WTC11 (cell line): ENCODE results near the gene TBRG1. TPM values are rescaled to one million over a fixed set of nuclear protein-coding genes. Genes with fewer than 3 reads are reported as not detected.

Experiments
- ATAC-seq: fragments of 200-7000 bp; cut with Tn5 transposase; 2 replicates; pipeline ENCODE4 v1.10.0; 2021; ENCODE audit warnings: mild to moderate bottlenecking, moderate library complexity
- CTCF ChIA-PET: fragments of 300-600 bp; sonication (Branson Sonifier 250); formaldehyde crosslinking; loops from one replicate; lab custom pipeline; 2021; ENCODE audit warnings: antibody characterized with exemption; lab: Charles Lee
- POLR2A ChIA-PET: fragments of 350-600 bp; sonication (Branson Sonifier 250); formaldehyde crosslinking; loops from one replicate; lab custom pipeline; 2021; ENCODE audit warnings: antibody characterized with exemption; lab: Charles Lee
- DNase-seq: peaks from one replicate; pipeline ENCODE4 v3.0.0; 2021; ENCODE audit warnings: low spot score
- H3K27ac Mint-ChIP-seq: 2 replicates; pipeline ENCODE4 v1.8.0; 2021; ENCODE audit warnings: mixed read lengths
- H3K27me3 Mint-ChIP-seq: 2 replicates; pipeline ENCODE4 v1.8.0; 2021; ENCODE audit warnings: low read depth, mild to moderate bottlenecking, moderate library complexity, mixed read lengths
- H3K36me3 Mint-ChIP-seq: 2 replicates; pipeline ENCODE4 v1.8.0; 2021; ENCODE audit warnings: mixed read lengths
- H3K4me1 Mint-ChIP-seq: 2 replicates; pipeline ENCODE4 v1.8.0; 2022; ENCODE audit warnings: mixed read lengths
- H3K4me3 Mint-ChIP-seq: 2 replicates; pipeline ENCODE4 v1.8.0; 2021; ENCODE audit warnings: mild to moderate bottlenecking, moderate library complexity, mixed read lengths
- H3K9me3 Mint-ChIP-seq: 2 replicates; pipeline ENCODE4 v1.8.0; 2021; ENCODE audit warnings: mixed read lengths
- AFF4 ChIP-seq: sonication (generic); formaldehyde crosslinking; IDR thresholded peaks from 2 replicates; pipeline ENCODE4 v1.8.1; 2023; ENCODE audit warnings: mild to moderate bottlenecking, missing genetic modification reagents, borderline replicate concordance
- ARID4B ChIP-seq: sonication (generic); formaldehyde crosslinking; IDR thresholded peaks from 2 replicates; pipeline ENCODE4 v1.8.0; 2023; ENCODE audit warnings: missing genetic modification reagents, mild to moderate bottlenecking, borderline replicate concordance
- ESRRA ChIP-seq: sonication (generic); formaldehyde crosslinking; IDR thresholded peaks from 2 replicates; pipeline ENCODE4 v1.8.1; 2022; ENCODE audit warnings: mild to moderate bottlenecking, missing genetic modification reagents, borderline replicate concordance
- FOXJ3 ChIP-seq: sonication (generic); formaldehyde crosslinking; IDR thresholded peaks from 2 replicates; pipeline ENCODE4 v1.9.0; 2021; ENCODE audit warnings: missing genetic modification reagents, mild to moderate bottlenecking, borderline replicate concordance
- NFYB ChIP-seq: sonication (generic); formaldehyde crosslinking; conservative IDR thresholded peaks from 2 replicates; pipeline ENCODE4 v1.8.0; 2022; ENCODE audit warnings: low read depth, missing genetic modification reagents
- SMAD4 ChIP-seq: sonication (generic); formaldehyde crosslinking; IDR thresholded peaks from 2 replicates; pipeline ENCODE4 v1.8.0; 2022; ENCODE audit warnings: mild to moderate bottlenecking, missing genetic modification reagents
- SOX15 ChIP-seq: fragments of 250-450 bp; sonication (Bioruptor Pico); IDR thresholded peaks from 2 replicates; pipeline ENCODE4 v1.9.0; 2021; ENCODE audit warnings: mild to moderate bottlenecking
- SP1 ChIP-seq: sonication (generic); formaldehyde crosslinking; conservative IDR thresholded peaks from 2 replicates; pipeline ENCODE4 v1.8.1; 2022; ENCODE audit warnings: missing genetic modification reagents
- ZNF219 ChIP-seq: sonication (generic); formaldehyde crosslinking; IDR thresholded peaks from 2 replicates; pipeline ENCODE4 v1.8.0; 2023; ENCODE audit warnings: missing genetic modification reagents, mild to moderate bottlenecking, borderline replicate concordance
- ZNF317 ChIP-seq: sonication (generic); formaldehyde crosslinking; IDR thresholded peaks from 2 replicates; pipeline ENCODE4 v1.8.1; 2023; ENCODE audit warnings: low read depth, mild to moderate bottlenecking, moderate library complexity, missing genetic modification reagents, borderline replicate concordance
- ZNF532 ChIP-seq: fragments of 250-450 bp; sonication (Bioruptor Pico); IDR thresholded peaks from 2 replicates; pipeline ENCODE4 v1.9.0; 2021; ENCODE audit warnings: mild to moderate bottlenecking, borderline replicate concordance
- total RNA-seq: library from RNA; stranded (reverse); gene quantifications from 3 replicates; pipeline ENCODE4 v1.2.3, GENCODE V29; 2021
- TF ChIP-seq, protein P1 (sequence below): sonication (generic); formaldehyde crosslinking; IDR thresholded peaks from 2 replicates; pipeline ENCODE4 v1.8.1; 2023; ENCODE audit warnings: mild to moderate bottlenecking, missing genetic modification reagents, moderate library complexity
- TF ChIP-seq, protein P2 (sequence below): sonication (generic); formaldehyde crosslinking; IDR thresholded peaks from 2 replicates; pipeline ENCODE4 v1.8.1; 2023; ENCODE audit warnings: mild to moderate bottlenecking, missing genetic modification reagents, moderate library complexity
- TF ChIP-seq, protein P3 (sequence below): sonication (generic); formaldehyde crosslinking; IDR thresholded peaks from 2 replicates; pipeline ENCODE4 v1.8.1; 2023; ENCODE audit warnings: mild to moderate bottlenecking, moderate library complexity, missing genetic modification reagents
- TF ChIP-seq, protein P4 (sequence below): fragments of 250-450 bp; sonication (Bioruptor Pico); IDR thresholded peaks from 2 replicates; pipeline ENCODE4 v1.9.0; 2021; ENCODE audit warnings: mild to moderate bottlenecking
- TF ChIP-seq, protein P5 (sequence below): sonication (generic); formaldehyde crosslinking; conservative IDR thresholded peaks from 2 replicates; pipeline ENCODE4 v1.8.1; 2022; ENCODE audit warnings: mild to moderate bottlenecking, missing genetic modification reagents

The TBRG1 gene
- total RNA-seq, 1 experiment from 2014 or later, result 30.0 TPM

- TF ChIP-seq AFF4 (no peak), ARID4B (CRISPR knock-in tag) (no peak), ESRRA (CRISPR knock-in tag) (no peak), ZNF219 (CRISPR knock-in tag) (no peak), ZNF317 (CRISPR knock-in tag) (no peak), SOX15 (CRISPR knock-in tag) (no peak)
- TF ChIP-seq, protein P1, sequence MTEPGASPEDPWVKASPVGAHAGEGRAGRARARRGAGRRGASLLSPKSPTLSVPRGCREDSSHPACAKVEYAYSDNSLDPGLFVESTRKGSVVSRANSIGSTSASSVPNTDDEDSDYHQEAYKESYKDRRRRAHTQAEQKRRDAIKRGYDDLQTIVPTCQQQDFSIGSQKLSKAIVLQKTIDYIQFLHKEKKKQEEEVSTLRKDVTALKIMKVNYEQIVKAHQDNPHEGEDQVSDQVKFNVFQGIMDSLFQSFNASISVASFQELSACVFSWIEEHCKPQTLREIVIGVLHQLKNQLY, result no peak
- TF ChIP-seq, protein P2, sequence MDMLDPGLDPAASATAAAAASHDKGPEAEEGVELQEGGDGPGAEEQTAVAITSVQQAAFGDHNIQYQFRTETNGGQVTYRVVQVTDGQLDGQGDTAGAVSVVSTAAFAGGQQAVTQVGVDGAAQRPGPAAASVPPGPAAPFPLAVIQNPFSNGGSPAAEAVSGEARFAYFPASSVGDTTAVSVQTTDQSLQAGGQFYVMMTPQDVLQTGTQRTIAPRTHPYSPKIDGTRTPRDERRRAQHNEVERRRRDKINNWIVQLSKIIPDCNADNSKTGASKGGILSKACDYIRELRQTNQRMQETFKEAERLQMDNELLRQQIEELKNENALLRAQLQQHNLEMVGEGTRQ (CRISPR knock-in tag), result no peak
- TF ChIP-seq, protein P3, sequence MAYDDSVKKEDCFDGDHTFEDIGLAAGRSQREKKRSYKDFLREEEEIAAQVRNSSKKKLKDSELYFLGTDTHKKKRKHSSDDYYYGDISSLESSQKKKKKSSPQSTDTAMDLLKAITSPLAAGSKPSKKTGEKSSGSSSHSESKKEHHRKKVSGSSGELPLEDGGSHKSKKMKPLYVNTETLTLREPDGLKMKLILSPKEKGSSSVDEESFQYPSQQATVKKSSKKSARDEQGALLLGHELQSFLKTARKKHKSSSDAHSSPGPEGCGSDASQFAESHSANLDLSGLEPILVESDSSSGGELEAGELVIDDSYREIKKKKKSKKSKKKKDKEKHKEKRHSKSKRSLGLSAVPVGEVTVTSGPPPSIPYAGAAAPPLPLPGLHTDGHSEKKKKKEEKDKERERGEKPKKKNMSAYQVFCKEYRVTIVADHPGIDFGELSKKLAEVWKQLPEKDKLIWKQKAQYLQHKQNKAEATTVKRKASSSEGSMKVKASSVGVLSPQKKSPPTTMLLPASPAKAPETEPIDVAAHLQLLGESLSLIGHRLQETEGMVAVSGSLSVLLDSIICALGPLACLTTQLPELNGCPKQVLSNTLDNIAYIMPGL, result no peak
These were observed 31.2 kb upstream of the TBRG1 start (continued) for GRCh38 chr11:124591430-124591829.

DNA sequence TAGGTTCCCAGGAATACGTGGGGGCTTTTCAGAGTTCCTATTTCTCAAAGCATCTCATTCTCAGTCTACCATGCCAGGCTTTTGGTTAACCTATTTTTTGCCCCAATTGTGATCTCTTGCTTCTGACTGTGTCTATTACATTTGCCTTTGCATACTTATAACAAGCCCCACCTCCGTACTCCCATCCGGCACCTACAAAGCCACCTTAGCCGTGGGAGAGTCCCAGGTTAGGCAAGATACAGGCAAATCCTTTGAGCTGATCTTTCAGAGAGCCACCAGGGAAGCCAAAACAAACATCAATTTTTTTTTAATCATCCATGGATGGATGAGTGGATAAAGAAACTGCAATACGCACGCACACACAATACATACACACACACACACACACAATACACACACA lies 30.0 kb upstream of the TBRG1 start:
- ChIA-PET CTCF (interaction anchor here (2.3 kb wide), 1 partner anchor 8 kb away, joined by 8 read pairs; no protein-coding TSS in a partner anchor), POLR2A (no interaction called here)
- Mint-ChIP-seq H3K4me3 (no peak overlapping the region), H3K9me3 (no peaks in the 10 kb centered on the region), H3K4me1 (no peaks in the 10 kb centered on the region), H3K27ac (no peak overlapping the region)
- TF ChIP-seq SP1 (CRISPR knock-in tag) (no peak), FOXJ3 (no peak), SMAD4 (no peak), NFYB (CRISPR knock-in tag) (no peak), ZNF532 (no peak)
- TF ChIP-seq, protein P4, sequence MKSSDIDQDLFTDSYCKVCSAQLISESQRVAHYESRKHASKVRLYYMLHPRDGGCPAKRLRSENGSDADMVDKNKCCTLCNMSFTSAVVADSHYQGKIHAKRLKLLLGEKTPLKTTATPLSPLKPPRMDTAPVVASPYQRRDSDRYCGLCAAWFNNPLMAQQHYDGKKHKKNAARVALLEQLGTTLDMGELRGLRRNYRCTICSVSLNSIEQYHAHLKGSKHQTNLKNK, result no peak
- TF ChIP-seq, protein P5, sequence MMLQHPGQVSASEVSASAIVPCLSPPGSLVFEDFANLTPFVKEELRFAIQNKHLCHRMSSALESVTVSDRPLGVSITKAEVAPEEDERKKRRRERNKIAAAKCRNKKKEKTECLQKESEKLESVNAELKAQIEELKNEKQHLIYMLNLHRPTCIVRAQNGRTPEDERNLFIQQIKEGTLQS (CRISPR knock-in tag), result no peak
- TF ChIP-seq, all 79 proteins: peak for 0
- no peak for DNase-seq
- no peaks in the 10 kb centered on the region for H3K36me3 Mint-ChIP-seq
- no peak for ATAC-seq
- no peaks in the 10 kb centered on the region for H3K27me3 Mint-ChIP-seq
